ENCODE measurements around the gene UBE2K.

Gene UBE2K

GRCh38 chr4:39754309-39754708 lies 56.4 kb downstream of the UBE2K start (continued):
- TF ChIP-seq MYNN (tag by site-specific recombination; IDR thresholded peaks at IDR 0.05; ENCODE audit: borderline replicate concordance), result no peak
- no peak for TF ChIP-seq ZNF530 (tag by site-specific recombination; IDR thresholded peaks at IDR 0.05; ENCODE audit: low read depth)

GRCh38 chr4:39756159-39756558 lies 58.2 kb downstream of the UBE2K start:
- H3K27ac ChIP-seq (ENCODE audit: extremely low read depth, low read depth, low read length), result no peak overlapping the region
- H3K4me3 ChIP-seq (ENCODE audit: low read depth, low read length), result no peak overlapping the region
- POLR2A ChIA-PET, result no interaction called here
- CTCF ChIA-PET, result no interaction called here
- no peaks in the 10 kb centered on the region for H3K4me1 ChIP-seq (ENCODE audit: control insufficient read depth, insufficient read depth, low read length)
- peaks cover 10 to 59% of the 10 kb centered on the region in 2 experiments; a peak in 2 of 3 replicates for H3K36me3 ChIP-seq (ENCODE audit: control insufficient read depth in 2 of 2, insufficient read depth in 1 of 2, low read length in 2 of 2)
- no peaks in the 10 kb centered on the region for H3K9me3 ChIP-seq (ENCODE audit: control insufficient read depth, insufficient read depth, low read depth, low read length)
- TF ChIP-seq ZNF302 (tag by site-specific recombination; IDR thresholded peaks at IDR 0.05; ENCODE audit: low read depth) (no peak), ZNF664 (tag by site-specific recombination; IDR thresholded peaks at IDR 0.05) (peak; percentile 31; the same call in 1 of the 2 replicates)

GRCh38 chr4:39758176-39758575 lies 60.2 kb downstream of the UBE2K start:
- ChIA-PET POLR2A (no interaction called here), CTCF (no interaction called here)
- H3K4me3 ChIP-seq (ENCODE audit: low read depth, low read length), result no peak overlapping the region
- TF ChIP-seq ZNF26 (tag by site-specific recombination; IDR thresholded peaks at IDR 0.05), result no peak
- no peak for TF ChIP-seq ZNF354C (tag by site-specific recombination; IDR thresholded peaks at IDR 0.05; ENCODE audit: borderline replicate concordance, low read depth)
- TF ChIP-seq ZNF433 (tag by site-specific recombination; IDR thresholded peaks at IDR 0.05; ENCODE audit: low read depth), result no peak
- TF ChIP-seq ZNF37A (tag by site-specific recombination; IDR thresholded peaks at IDR 0.05), result no peak
- TF ChIP-seq ZNF518A (tag by site-specific recombination; conservative IDR thresholded peaks at IDR 0.05; ENCODE audit: low read depth), result no peak
- TF ChIP-seq SP2 (tag by site-specific recombination; IDR thresholded peaks at IDR 0.05), result no peak
- TF ChIP-seq ZXDB (tag by site-specific recombination; IDR thresholded peaks at IDR 0.05), result no peak
- TF ChIP-seq IKZF3 (tag by site-specific recombination; IDR thresholded peaks at IDR 0.05), result no peak
- no peak for TF ChIP-seq ZNF138 (tag by site-specific recombination; IDR thresholded peaks at IDR 0.05; ENCODE audit: borderline replicate concordance)
- TF ChIP-seq PATZ1 (tag by site-specific recombination; IDR thresholded peaks at IDR 0.05), result no peak
- TF ChIP-seq ZNF311 (tag by site-specific recombination; IDR thresholded peaks at IDR 0.05; ENCODE audit: borderline replicate concordance), result no peak
- no peak for TF ChIP-seq ZNF555 (tag by site-specific recombination; conservative IDR thresholded peaks at IDR 0.05)
- no peak for TF ChIP-seq ZNF202 (tag by site-specific recombination; IDR thresholded peaks at IDR 0.05; ENCODE audit: borderline replicate concordance)
- TF ChIP-seq BCL11B (tag by site-specific recombination; IDR thresholded peaks at IDR 0.05; ENCODE audit: low read depth), result no peak
- no peak for TF ChIP-seq ZBTB6 (tag by site-specific recombination; IDR thresholded peaks at IDR 0.05)
- TF ChIP-seq ZNF747 (tag by site-specific recombination; IDR thresholded peaks at IDR 0.05), result no peak
- no peaks in the 10 kb centered on the region for H3K9me3 ChIP-seq (ENCODE audit: control insufficient read depth, insufficient read depth, low read depth, low read length)
- no peak overlapping the region for H3K27ac ChIP-seq (ENCODE audit: extremely low read depth, low read depth, low read length)
- H3K4me1 ChIP-seq (ENCODE audit: control insufficient read depth, insufficient read depth, low read length), result no peaks in the 10 kb centered on the region
- peaks cover 15 to 56% of the 10 kb centered on the region in 2 experiments; a peak in 2 of 3 replicates for H3K36me3 ChIP-seq (ENCODE audit: control insufficient read depth in 2 of 2, insufficient read depth in 1 of 2, low read length in 2 of 2)

Data from HEK293 (cell line).